ENCODE measurements around the gene RETREG2. TPM values are rescaled to one million over a fixed set of nuclear protein-coding genes. Genes with fewer than 3 reads are reported as not detected.

Gene RETREG2
- total and polyA plus RNA-seq, 2 of the 4 experiments (the other 2 are of a cell fraction): 45.2 to 51.1 TPM

- Histone ChIP-seq H3K9ac (ENCODE audit: low read depth, low read length) (peak within 1 kb of the TSS; percentile 82), H2AFZ (replicated peaks; ENCODE audit: low read length, poor library complexity) (peak within 1 kb of the TSS; percentile 99), H3K14ac (replicated peaks; ENCODE audit: low read depth, low read length) (peak within 1 kb of the TSS; percentile 93), H3K56ac (ENCODE audit: extremely low read depth, insufficient read depth, low read length) (peak within 1 kb of the TSS; percentile 78), H3K27me3 (ENCODE audit: control insufficient read depth, insufficient read depth, low read length) (no peaks in the 10 kb centered on the region), H4K8ac (ENCODE audit: low read depth in 2 of 2, low read length in 2 of 2) (peak within 1 kb of the TSS; percentile 38 to 91), H2BK5ac (ENCODE audit: low read depth, low read length, poor library complexity, severe bottlenecking) (peak within 1 kb of the TSS; percentile 78), H3K27ac (ENCODE audit: insufficient read depth, low read length) (peak within 1 kb of the TSS; percentile 86), H2AK5ac (ENCODE audit: low read depth, low read length) (peak within 1 kb of the TSS; percentile 60), H3K4me1 (ENCODE audit: control insufficient read depth, insufficient read depth, low read length) (peaks cover 5% of the 10 kb centered on the region), H3K18ac (ENCODE audit: low read depth, low read length) (peak within 1 kb of the TSS; percentile 36), H3K9me3 (ENCODE audit: control insufficient read depth, insufficient read depth, low read length) (no peaks in the 10 kb centered on the region), H4K5ac (ENCODE audit: low read depth, low read length) (peak within 1 kb of the TSS; percentile 67), H3K9me1 (ENCODE audit: insufficient read depth, low read length) (peaks cover 8% of the 10 kb centered on the region; the same call in 1 of the 2 replicates), H3K4me2 (ENCODE audit: low read depth, low read length) (peak within 1 kb of the TSS; percentile 93), H3K23ac (ENCODE audit: low read depth, low read length) (peak within 1 kb of the TSS; percentile 87), H3K36me3 (ENCODE audit: control insufficient read depth, insufficient read depth, low read length) (peaks cover 35% of the 10 kb centered on the region), H4K20me1 (ENCODE audit: insufficient read depth, low read length) (no peaks in the 10 kb centered on the region), H2AK9ac (replicated peaks; ENCODE audit: low read depth, low read length, poor library complexity) (peak within 1 kb of the TSS; percentile 98), H2BK120ac (ENCODE audit: low read depth, low read length) (peak within 1 kb of the TSS; percentile 82), H4K91ac (ENCODE audit: insufficient read depth, low read depth, low read length) (peak within 1 kb of the TSS; percentile 93), H2BK15ac (ENCODE audit: low read depth, low read length) (peak within 1 kb of the TSS; percentile 25; the same call in 1 of the 3 replicates), H3K4me3 (ENCODE audit: insufficient read depth, low read depth, low read length) (peak within 1 kb of the TSS; percentile 79), H3K79me1 (ENCODE audit: low read depth in 1 of 2, low read length in 2 of 2) (peaks cover 46 to 55% of the 10 kb centered on the region in 2 experiments), H3K4ac (ENCODE audit: low read depth, low read length) (peak within 1 kb of the TSS; percentile 93), H2BK20ac (ENCODE audit: low read depth, low read length) (0 out of 2 replicates have a peak within 1 kb of the TSS, but pooled peaks have one; percentile 51)
- 1% methylated on average over 49 of the region's 80 CpGs; no CpG with 5 or more reads in 1 of the 2 experiments for WGBS, 2 experiments (ENCODE audit: extremely low coverage in 2 of 2, insufficient read length in 1 of 2)
- in situ Hi-C loops (cut with MboI; ENCODE audit: low sequenced_read_pairs): no loop called here
- intact Hi-C loops (cut with micrococcal nuclease): loop anchor here (1.0 to 2.0 kb wide), 2 partner anchors 59 to 65 kb away; no protein-coding TSS in a partner anchor
- BruUV-seq (replicated peaks): no TSS peak
- DNase-seq (peak; percentile 98), ATAC-seq (ENCODE audit: low read depth) (peak; percentile 99)
- dilution Hi-C loops (cut with HindIII; ENCODE audit: low sequenced_read_pairs, unreplicated experiment): no loop called here
- ChIA-PET POLR2A (ENCODE audit: unreplicated experiment) (interaction anchor here (0.7 to 1.1 kb wide), 2 partner anchors 15 to 20 kb away, joined by 6 to 18 read pairs; no protein-coding TSS in a partner anchor), CTCF (interaction anchor here (1.3 kb wide), 1 partner anchor 66 kb away, joined by 8 read pairs; no protein-coding TSS in a partner anchor)
- TF ChIP-seq CEBPB (IDR thresholded peaks at IDR 0.05; ENCODE audit: low read depth, low read length) (peak; percentile 70), MAZ (IDR thresholded peaks at IDR 0.05; ENCODE audit: borderline replicate concordance, low read depth, low read length) (peak; percentile 32; the same call in 1 of the 2 replicates), RCOR1 (IDR thresholded peaks at IDR 0.05; ENCODE audit: insufficient replicate concordance, low read length) (no peak), NFE2L2 (IDR thresholded peaks at IDR 0.05; ENCODE audit: low read depth, low read length) (no peak), POLR2A (IDR thresholded peaks at IDR 0.05; ENCODE audit: low read depth, low read length) (peak; percentile 87), MAFK (IDR thresholded peaks at IDR 0.05; ENCODE audit: low read depth, low read length) (no peak), RAD21 (IDR thresholded peaks at IDR 0.05; ENCODE audit: low read length) (no peak), RFX5 (IDR thresholded peaks at IDR 0.05; ENCODE audit: low read depth, low read length) (no peak), SMC3 (IDR thresholded peaks at IDR 0.05; ENCODE audit: low read depth, low read length) (0 out of 2 replicates have a peak, but pooled peaks have one; percentile 10), FOS (IDR thresholded peaks at IDR 0.05; ENCODE audit: low read depth, low read length) (peak; percentile 65; the same call in 1 of the 2 replicates), CTCF (conservative IDR thresholded peaks at IDR 0.05; ENCODE audit: low read depth, low read length) (no peak), USF2 (IDR thresholded peaks at IDR 0.05; ENCODE audit: low read depth, low read length) (no peak), MXI1 (IDR thresholded peaks at IDR 0.05; ENCODE audit: borderline replicate concordance, low read depth, low read length) (peak; percentile 27; the same call in 1 of the 2 replicates), CHD1 (IDR thresholded peaks at IDR 0.05; ENCODE audit: low read depth, low read length) (no peak)
Observed at GRCh38 chr2:219229305-219230058, 51.4 kb downstream of the RETREG2 start, which contains the start of the genes ANKZF1 and ATG9A. Gene ANKZF1 (plus strand): TSS chr2:219229806. CDS start chr2:219230258, 452 bp downstream. Gene ATG9A (minus strand): TSS chr2:219229636. CDS start chr2:219228024, 1,612 bp downstream.

All from IMR-90 (cell line).